HG02970 (cell line): ENCODE results near the gene ASCL1.

ENCODE experiments used
- ATAC-seq: cut with Tn5 transposase; IDR thresholded peaks from one replicate; pipeline ENCODE4 v1.9.1; 2021; ENCODE audit warnings: mild to moderate bottlenecking, moderate library complexity, moderate number of reproducible peaks; ENCODE audit not compliant: unreplicated experiment, low FRiP score

The ASCL1 gene

DNA sequence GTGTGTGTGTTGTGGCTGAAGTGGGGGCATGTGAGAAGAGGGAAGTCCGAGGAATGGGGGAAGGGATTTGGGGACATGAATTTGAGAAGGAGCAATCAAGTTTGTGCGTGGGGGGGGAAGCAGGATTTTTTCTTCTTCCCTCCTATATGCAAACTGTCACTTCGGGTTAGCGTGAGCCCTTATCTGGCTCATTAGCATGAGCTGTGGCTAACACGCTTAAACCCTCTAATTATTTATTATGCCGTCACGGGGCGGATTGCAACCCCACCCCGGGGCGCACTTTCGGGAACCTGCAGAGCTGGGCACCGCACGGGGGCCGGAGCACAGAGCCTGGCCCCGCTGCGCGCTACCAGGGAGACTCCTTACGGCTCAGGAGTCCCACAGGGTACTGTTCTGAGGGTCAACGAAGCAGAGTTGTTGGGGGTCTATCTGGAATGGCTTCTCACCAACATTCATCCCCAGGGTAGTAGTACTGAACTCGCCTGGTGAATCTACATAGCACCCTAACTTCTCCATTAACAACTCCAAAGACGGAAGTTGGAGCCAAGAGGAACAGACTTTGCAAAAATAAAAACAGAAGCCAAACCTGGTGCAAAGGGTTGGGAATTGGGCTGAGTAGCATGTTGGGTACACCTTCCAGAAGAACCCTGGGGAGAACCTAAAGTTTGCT, 6.4 kb upstream of the ASCL1 start:
- no peak for ATAC-seq

GRCh38 chr12:102951841-102952240, 5.6 kb upstream of the ASCL1 start:
- no peak for ATAC-seq

- ATAC-seq: no peak
These were observed 4.3 kb upstream of the ASCL1 start for GRCh38 chr12:102953221-102953620.

DNA sequence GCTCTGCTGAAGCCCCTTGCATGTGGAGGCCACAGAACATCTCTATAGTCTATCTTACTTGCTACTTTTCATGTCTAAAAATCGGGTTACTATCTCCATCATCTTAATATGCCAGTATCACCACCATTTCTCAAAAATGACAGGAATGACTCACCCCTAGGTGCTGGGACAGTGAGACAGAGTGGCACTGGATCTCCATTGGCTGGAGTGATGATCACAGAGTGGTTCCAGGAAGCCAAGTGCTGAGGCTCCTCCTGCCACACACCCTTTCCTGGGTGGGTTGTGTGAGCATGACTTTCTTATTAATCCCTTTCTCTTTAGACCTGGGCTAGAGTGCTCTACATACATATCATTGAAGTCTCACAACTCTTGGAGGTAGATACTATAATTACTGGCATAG, 3.3 kb upstream of the ASCL1 start:
- no peak for ATAC-seq

DNA sequence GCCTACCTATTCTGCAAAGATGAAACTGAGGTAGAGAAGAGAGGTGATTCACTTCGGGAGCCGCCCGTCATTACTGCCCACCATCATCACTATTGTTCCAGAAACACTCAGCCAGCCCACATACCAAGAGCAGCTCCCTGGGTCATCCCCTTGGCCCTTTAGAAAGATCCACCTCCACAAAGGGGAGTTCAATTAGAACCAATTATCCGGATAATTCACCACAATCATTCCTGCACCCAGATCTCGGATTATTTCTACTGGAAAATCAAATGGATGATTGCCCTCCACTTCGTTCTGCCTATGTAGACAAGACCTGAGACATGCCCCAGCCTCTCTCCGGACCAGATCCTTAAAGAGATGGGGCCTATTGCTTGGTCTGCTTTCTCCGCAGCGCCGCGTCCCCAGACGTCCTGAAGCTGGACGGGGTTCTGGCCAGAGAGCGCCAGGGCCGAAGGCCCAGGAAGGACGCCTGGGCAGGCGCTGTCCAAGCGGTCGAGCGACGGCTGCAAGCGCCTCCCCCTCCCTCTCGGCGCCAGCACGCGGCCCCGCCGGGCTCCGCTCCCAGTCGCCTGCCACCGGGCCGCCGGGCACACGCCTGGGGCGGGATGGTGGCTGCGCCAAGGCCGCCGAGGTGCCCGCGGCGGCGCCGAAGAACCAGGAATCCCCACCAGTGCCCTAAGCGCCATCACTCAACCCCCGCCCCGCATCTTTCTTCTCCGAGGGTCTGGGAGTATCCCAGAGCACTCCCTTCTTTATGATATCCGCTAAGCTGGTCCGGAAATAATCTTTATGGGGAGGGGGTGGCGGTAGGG, 1.3 kb upstream of the ASCL1 start:
- ATAC-seq: no peak

- no peak for ATAC-seq
These were observed 641 bp upstream of the ASCL1 start for GRCh38 chr12:102956738-102957327.

DNA sequence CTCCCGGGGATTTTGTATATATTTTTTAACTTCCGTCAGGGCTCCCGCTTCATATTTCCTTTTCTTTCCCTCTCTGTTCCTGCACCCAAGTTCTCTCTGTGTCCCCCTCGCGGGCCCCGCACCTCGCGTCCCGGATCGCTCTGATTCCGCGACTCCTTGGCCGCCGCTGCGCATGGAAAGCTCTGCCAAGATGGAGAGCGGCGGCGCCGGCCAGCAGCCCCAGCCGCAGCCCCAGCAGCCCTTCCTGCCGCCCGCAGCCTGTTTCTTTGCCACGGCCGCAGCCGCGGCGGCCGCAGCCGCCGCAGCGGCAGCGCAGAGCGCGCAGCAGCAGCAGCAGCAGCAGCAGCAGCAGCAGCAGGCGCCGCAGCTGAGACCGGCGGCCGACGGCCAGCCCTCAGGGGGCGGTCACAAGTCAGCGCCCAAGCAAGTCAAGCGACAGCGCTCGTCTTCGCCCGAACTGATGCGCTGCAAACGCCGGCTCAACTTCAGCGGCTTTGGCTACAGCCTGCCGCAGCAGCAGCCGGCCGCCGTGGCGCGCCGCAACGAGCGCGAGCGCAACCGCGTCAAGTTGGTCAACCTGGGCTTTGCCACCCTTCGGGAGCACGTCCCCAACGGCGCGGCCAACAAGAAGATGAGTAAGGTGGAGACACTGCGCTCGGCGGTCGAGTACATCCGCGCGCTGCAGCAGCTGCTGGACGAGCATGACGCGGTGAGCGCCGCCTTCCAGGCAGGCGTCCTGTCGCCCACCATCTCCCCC, 777 bp downstream of the ASCL1 start:
- no peak for ATAC-seq

GRCh38 chr12:102958830-102959176, 1.3 kb downstream of the ASCL1 start:
- ATAC-seq: no peak

DNA sequence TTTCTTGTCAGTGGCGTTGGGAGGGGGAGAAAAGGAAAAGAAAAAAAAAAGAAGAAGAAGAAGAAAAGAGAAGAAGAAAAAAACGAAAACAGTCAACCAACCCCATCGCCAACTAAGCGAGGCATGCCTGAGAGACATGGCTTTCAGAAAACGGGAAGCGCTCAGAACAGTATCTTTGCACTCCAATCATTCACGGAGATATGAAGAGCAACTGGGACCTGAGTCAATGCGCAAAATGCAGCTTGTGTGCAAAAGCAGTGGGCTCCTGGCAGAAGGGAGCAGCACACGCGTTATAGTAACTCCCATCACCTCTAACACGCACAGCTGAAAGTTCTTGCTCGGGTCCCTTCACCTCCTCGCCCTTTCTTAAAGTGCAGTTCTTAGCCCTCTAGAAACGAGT, 1.9 kb downstream of the ASCL1 start:
- ATAC-seq: no peak

- ATAC-seq: no peak
These were observed 3.4 kb downstream of the ASCL1 start for GRCh38 chr12:102960766-102961465.

- ATAC-seq: no peak
These were observed 4.0 kb downstream of the ASCL1 start for GRCh38 chr12:102961466-102961855.

DNA sequence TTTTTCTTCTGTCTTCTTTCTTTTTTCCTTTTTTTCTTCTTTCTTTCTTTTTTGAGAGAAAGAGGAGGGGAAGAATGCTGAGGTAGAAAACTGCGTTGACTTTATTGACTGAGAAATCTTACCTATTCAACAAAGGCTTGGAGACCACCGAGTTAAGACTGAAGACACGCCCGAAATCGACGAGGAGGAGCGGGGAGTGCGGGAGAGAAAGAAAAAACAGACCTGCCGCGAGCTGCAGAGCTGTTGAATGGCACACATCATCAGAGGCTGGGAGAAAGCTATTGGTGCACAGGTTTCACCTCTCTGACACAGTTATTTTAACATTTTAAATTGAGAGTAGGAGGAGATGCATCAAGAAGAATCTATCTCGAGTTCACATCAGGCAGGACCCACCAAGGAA, 5.1 kb downstream of the ASCL1 start:
- ATAC-seq: no peak

DNA sequence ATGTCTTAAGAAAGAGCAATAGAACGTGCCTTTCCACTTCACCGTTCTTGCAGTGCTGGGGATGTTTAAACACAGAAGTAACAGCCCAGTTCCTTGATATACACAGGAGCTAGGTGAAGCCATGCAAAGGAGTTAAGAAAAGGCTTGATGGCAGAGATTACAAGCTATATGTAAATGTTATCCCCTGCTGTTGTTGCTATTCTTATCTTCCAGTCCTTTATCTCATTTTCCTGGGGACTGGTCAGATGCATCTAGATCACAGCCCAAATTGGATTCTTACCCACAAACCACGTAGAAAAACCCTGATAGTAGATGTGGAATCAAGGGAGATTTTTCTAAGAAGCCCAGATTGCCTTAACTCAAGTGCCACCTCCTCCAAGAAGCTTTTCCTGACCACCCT, 5.5 kb downstream of the ASCL1 start:
- ATAC-seq: no peak

DNA sequence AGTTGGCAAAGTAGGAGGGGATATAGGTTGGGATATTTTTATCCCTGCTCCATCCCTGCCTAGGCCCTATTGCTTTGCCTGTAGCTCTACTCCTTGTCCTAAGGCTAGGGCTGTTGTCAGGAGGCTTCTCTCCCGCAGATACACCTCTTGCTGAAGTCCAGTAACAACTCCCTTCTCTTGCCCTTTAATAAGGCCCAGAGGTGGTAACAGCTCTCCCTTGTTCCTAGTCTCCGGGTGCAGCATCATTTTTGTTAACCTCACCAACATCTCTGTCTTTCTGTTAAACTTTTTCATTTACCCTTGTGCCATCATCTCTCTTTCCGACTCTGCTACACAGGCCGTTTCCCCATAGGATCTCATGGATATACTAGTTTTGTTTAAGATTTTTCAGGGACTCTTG, 6.3 kb downstream of the ASCL1 start:
- no peak for ATAC-seq

GRCh38 chr12:102964872-102965271, 7.4 kb downstream of the ASCL1 start:
- ATAC-seq: no peak

DNA sequence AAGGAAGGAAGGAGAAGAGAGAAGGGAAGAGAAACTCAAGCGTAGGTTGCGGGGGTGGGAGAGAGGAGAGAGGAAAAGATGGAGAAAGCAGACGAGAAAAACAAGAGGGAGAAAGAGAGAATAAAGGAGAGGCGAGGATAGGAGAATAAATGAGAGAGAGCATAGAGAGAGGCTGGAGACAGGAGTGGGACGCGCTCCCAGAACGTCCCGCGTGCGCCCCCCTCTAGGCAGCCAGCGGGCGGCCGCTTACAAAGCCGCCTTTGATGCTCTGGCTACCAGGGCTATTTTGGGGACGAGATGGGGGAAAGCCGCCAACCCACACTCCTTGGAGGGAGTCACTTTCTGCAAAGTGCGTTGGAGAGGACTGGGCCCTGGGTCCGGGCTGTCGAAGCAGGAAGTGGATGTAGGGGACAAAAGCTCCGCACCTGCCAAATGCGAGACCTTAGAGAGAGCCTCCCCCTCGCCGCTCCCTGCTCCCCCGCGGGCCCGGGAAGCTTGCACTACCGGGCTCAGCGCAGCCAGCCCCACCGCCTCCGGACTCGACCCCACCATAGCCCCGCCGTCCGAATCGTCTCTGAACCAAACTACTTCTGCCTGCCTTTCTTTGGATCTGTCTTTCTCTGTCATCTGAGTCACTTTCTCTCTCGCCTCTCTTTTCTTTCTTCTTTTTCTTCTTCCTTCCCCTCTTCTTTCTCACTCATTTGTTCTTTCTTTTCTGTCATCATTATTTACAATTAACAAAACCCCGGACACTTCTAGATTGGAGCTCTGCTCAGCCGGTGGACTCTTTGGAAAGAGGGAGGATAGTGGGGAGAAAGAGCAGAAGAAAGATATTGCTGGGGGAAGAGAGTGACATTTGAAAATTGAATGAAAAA, 8.0 kb downstream of the ASCL1 start:
- no peak for ATAC-seq

- ATAC-seq: no peak
These were observed 8.9 kb downstream of the ASCL1 start for GRCh38 chr12:102966200-102966863.

GRCh38 chr12:102970780-102971179, 13.3 kb downstream of the ASCL1 start:
- ATAC-seq: no peak

GRCh38 chr12:102971227-102971626, 13.8 kb downstream of the ASCL1 start:
- no peak for ATAC-seq
